Activated T-cell treated with anti-CD3 and anti-CD28 coated beads, Interleukin-2, amount 50 U/mL, for 24 hours (primary cell): Measurements from ENCODE around the gene TMEM254.
"Not testable (repeated sequence)": the region's sequence is repeated elsewhere in the genome, so short reads cannot be mapped to it uniquely, and the experiment has no call there.

Experiments used
- DNase-seq: peaks from one replicate; pipeline ENCODE4 v3.0.0-alpha.2; 2020
- H3K27ac Mint-ChIP-seq: 2 replicates; pipeline ENCODE4 v1.8.0; 2020; ENCODE audit warnings: mild to moderate bottlenecking, mixed read lengths
- H3K27me3 Mint-ChIP-seq: 2 replicates; pipeline ENCODE4 v1.8.0; 2020; ENCODE audit warnings: mixed read lengths
- H3K36me3 Mint-ChIP-seq: 2 replicates; pipeline ENCODE4 v1.8.0; 2020; ENCODE audit warnings: low read depth, mixed read lengths
- H3K4me1 Mint-ChIP-seq: 2 replicates; pipeline ENCODE4 v1.8.0; 2020; ENCODE audit warnings: low read depth, mixed read lengths
- H3K4me3 Mint-ChIP-seq: 2 replicates; pipeline ENCODE4 v1.8.0; 2020; ENCODE audit warnings: mild to moderate bottlenecking, moderate library complexity, mixed read lengths
- H3K9me3 Mint-ChIP-seq: 2 replicates; pipeline ENCODE4 v1.8.0; 2020; ENCODE audit warnings: mixed read lengths

Gene TMEM254

GRCh38 chr10:80099295-80099694, 20.8 kb downstream of the TMEM254 start:
- not testable (repeated sequence) for DNase-seq, H3K27ac Mint-ChIP-seq, H3K36me3 Mint-ChIP-seq, H3K4me1 Mint-ChIP-seq, H3K4me3 Mint-ChIP-seq, H3K9me3 Mint-ChIP-seq, H3K27me3 Mint-ChIP-seq

DNA sequence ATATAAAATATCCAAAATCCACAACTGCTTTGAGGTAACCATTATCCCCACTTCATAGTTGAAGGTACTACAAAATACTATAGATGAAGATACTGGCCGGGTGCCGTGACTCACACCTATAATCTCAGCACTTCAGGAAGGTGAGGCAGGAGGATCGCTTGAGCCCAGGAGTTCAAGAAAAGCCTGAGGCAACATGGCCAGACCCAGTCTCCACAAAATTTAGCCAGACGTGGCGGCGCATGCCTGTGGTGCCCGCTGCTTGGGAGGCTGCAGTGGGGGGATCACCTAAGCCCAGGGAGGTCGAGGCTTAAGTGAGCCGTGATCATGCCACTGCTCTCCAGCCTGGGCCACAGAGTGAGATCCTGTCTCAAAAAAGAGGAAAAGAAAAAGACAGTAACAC, 21.7 kb downstream of the TMEM254 start:
- Mint-ChIP-seq H3K36me3 (no peaks in the 10 kb centered on the region), H3K4me1 (peaks cover 12% of the 10 kb centered on the region), H3K9me3 (no peaks in the 10 kb centered on the region), H3K4me3 (no peak overlapping the region), H3K27me3 (peaks cover 9% of the 10 kb centered on the region), H3K27ac (no peak overlapping the region)
- no peak for DNase-seq

- no peak overlapping the region for H3K27ac Mint-ChIP-seq
- peaks cover 9% of the 10 kb centered on the region for H3K27me3 Mint-ChIP-seq
- no peak overlapping the region for H3K4me3 Mint-ChIP-seq
- peaks cover 13% of the 10 kb centered on the region for H3K4me1 Mint-ChIP-seq
- DNase-seq: no peak
- H3K9me3 Mint-ChIP-seq: no peaks in the 10 kb centered on the region
- H3K36me3 Mint-ChIP-seq: no peaks in the 10 kb centered on the region
These were observed 22.6 kb downstream of the TMEM254 start for GRCh38 chr10:80100861-80101695.

GRCh38 chr10:80104066-80104926, 25.8 kb downstream of the TMEM254 start:
- no peaks in the 10 kb centered on the region for H3K27me3 Mint-ChIP-seq

GRCh38 chr10:80108576-80109239, 30.2 kb downstream of the TMEM254 start:
- Mint-ChIP-seq H3K4me3 (no peak overlapping the region), H3K27me3 (no peaks in the 10 kb centered on the region), H3K4me1 (peaks cover 16% of the 10 kb centered on the region), H3K27ac (no peak overlapping the region), H3K9me3 (peaks cover 18% of the 10 kb centered on the region), H3K36me3 (peaks cover 3% of the 10 kb centered on the region)
- DNase-seq: no peak

More at GRCh38 chr10:80104066-80104926, 25.8 kb downstream of the TMEM254 start:
- DNase-seq: no peak
- H3K4me3 Mint-ChIP-seq: no peak overlapping the region
- peaks cover 13% of the 10 kb centered on the region for H3K4me1 Mint-ChIP-seq
- peaks cover under 1% of the 10 kb centered on the region for H3K36me3 Mint-ChIP-seq
- peaks cover 11% of the 10 kb centered on the region for H3K9me3 Mint-ChIP-seq
- no peak overlapping the region for H3K27ac Mint-ChIP-seq

- Mint-ChIP-seq H3K27me3 (no peaks in the 10 kb centered on the region), H3K36me3 (peaks cover 3% of the 10 kb centered on the region), H3K4me1 (peaks cover 3% of the 10 kb centered on the region), H3K27ac (no peak overlapping the region), H3K9me3 (peaks cover 18% of the 10 kb centered on the region), H3K4me3 (no peak overlapping the region)
- DNase-seq: no peak
These were observed 32.5 kb downstream of the TMEM254 start for GRCh38 chr10:80110986-80111385.

GRCh38 chr10:80118669-80119068, 40.2 kb downstream of the TMEM254 start:
- H3K4me1 Mint-ChIP-seq: no peaks in the 10 kb centered on the region
- no peaks in the 10 kb centered on the region for H3K9me3 Mint-ChIP-seq

DNA sequence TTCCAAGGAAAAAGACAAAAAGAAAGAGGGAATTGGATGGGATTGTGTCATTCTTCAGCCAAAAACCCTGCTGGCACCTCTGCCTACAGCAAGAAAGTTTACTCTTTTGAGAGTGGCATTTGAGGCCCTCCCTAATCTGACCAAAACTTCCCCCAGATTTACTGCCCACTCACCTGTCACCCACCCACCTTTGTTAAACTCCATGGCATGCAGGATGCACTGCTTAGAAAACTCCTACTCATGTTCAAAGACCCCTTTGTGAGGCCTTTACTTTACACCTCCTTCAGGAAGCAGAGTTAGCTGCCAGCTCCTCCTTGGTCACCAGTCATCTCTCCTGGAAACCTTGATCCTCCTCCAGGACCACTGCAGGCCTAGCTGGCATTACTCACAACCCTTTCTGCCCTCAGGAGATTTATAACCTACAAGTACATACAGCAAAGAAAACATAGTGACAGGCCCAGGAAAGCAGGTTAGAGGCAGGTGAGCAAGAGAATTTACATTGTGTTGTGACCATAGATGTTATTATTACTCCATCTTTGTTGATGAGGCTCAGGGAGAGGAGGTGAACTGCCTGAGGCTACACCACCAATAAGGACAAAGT, 43.7 kb downstream of the TMEM254 start:
- peaks cover 8% of the 10 kb centered on the region for H3K27me3 Mint-ChIP-seq
- no peak for DNase-seq
- H3K36me3 Mint-ChIP-seq: no peaks in the 10 kb centered on the region
- no peaks in the 10 kb centered on the region for H3K9me3 Mint-ChIP-seq
- H3K27ac Mint-ChIP-seq: no peak overlapping the region
- H3K4me1 Mint-ChIP-seq: no peaks in the 10 kb centered on the region
- H3K4me3 Mint-ChIP-seq: no peak overlapping the region

More at GRCh38 chr10:80118669-80119068, 40.2 kb downstream of the TMEM254 start:
- no peaks in the 10 kb centered on the region for H3K36me3 Mint-ChIP-seq
- H3K27me3 Mint-ChIP-seq: peaks cover 8% of the 10 kb centered on the region
- DNase-seq: no peak
- H3K4me3 Mint-ChIP-seq: no peak overlapping the region
- no peak overlapping the region for H3K27ac Mint-ChIP-seq

DNA sequence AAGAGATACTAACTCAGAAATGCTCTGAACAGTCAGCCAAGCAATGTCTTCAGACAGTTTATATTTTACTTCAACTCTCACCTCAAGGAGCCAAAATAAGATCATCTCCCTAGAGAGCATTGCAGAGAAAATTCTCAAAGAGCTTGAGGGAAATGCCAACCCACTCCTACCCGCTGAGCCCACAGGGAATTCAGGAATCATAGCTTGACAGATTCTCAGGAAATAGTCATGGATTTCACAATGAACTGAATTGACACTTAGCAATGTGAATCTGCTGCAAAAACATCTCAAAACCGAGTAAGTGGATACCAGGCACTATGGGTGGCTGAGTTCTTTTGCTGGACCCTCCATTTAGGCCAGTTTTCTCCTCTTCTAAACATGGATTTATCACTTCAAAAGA, 44.3 kb downstream of the TMEM254 start:
- H3K27ac Mint-ChIP-seq: no peak overlapping the region
- H3K27me3 Mint-ChIP-seq: peaks cover 8% of the 10 kb centered on the region
- H3K4me1 Mint-ChIP-seq: no peaks in the 10 kb centered on the region
- DNase-seq: no peak
- H3K36me3 Mint-ChIP-seq: no peaks in the 10 kb centered on the region
- no peaks in the 10 kb centered on the region for H3K9me3 Mint-ChIP-seq
- H3K4me3 Mint-ChIP-seq: no peak overlapping the region

- no peak overlapping the region for H3K27ac Mint-ChIP-seq
- no peaks in the 10 kb centered on the region for H3K4me1 Mint-ChIP-seq
- H3K4me3 Mint-ChIP-seq: no peak overlapping the region
- H3K36me3 Mint-ChIP-seq: no peaks in the 10 kb centered on the region
- H3K9me3 Mint-ChIP-seq: no peaks in the 10 kb centered on the region
- peaks cover 12% of the 10 kb centered on the region for H3K27me3 Mint-ChIP-seq
- no peak for DNase-seq
These were observed 48.4 kb downstream of the TMEM254 start for GRCh38 chr10:80126876-80127275.

DNA sequence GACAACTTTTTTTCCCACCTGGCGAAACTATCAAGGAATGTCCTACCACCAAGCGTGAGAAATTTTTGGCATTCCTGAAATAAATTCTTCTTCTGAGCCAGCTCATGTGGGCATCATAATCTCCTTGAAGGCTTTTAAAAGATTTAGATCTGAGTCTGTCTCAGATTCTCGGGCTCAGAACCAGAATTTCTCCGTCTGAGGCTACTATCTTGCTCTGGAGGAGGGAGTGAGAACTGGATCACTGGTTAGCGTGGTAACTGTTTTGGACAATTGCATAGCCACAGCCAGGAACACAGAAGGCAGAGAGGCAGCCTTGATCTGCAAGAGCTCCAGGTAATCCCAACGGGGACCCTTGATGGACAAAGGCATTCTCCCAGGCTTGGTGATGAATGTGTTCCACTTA, 53.0 kb downstream of the TMEM254 start:
- H3K9me3 Mint-ChIP-seq: no peaks in the 10 kb centered on the region
- H3K27me3 Mint-ChIP-seq: peaks cover 36% of the 10 kb centered on the region
- no peak overlapping the region for H3K4me3 Mint-ChIP-seq
- peaks cover 4% of the 10 kb centered on the region for H3K4me1 Mint-ChIP-seq
- no peaks in the 10 kb centered on the region for H3K36me3 Mint-ChIP-seq
- H3K27ac Mint-ChIP-seq: no peak overlapping the region
- DNase-seq: no peak

GRCh38 chr10:80132299-80133139, 54.1 kb downstream of the TMEM254 start, which contains the start of gene PLAC9:
Gene PLAC9 (plus strand): TSS chr10:80132730. CDS start chr10:80132763, 33 bp downstream.
- Mint-ChIP-seq H3K4me3 (no peak within 1 kb of the TSS), H3K27me3 (peaks cover 40% of the 10 kb centered on the region), H3K9me3 (no peaks in the 10 kb centered on the region), H3K36me3 (no peaks in the 10 kb centered on the region), H3K27ac (no peak within 1 kb of the TSS), H3K4me1 (peaks cover 4% of the 10 kb centered on the region)
- no peak for DNase-seq

- Mint-ChIP-seq H3K4me3 (no peak overlapping the region), H3K27ac (no peak overlapping the region), H3K36me3 (no peaks in the 10 kb centered on the region)
These were observed 54.7 kb downstream of the TMEM254 start for GRCh38 chr10:80133206-80133605.

More at GRCh38 chr10:80133206-80133605, 54.7 kb downstream of the TMEM254 start:
- no peaks in the 10 kb centered on the region for H3K9me3 Mint-ChIP-seq
- H3K27me3 Mint-ChIP-seq: peaks cover 43% of the 10 kb centered on the region
- no peak for DNase-seq
- peaks cover 4% of the 10 kb centered on the region for H3K4me1 Mint-ChIP-seq
